Right lobe of liver (tissue), 6 donors: Measurements from ENCODE around the gene CIDEA. TPM values are rescaled to one million over a fixed set of nuclear protein-coding genes. Genes with fewer than 3 reads are reported as not detected.

Source experiments
- ATAC-seq, 4 donors: fragments of 200-7000 bp; cut with Tn5 transposase; one replicate each; pipeline ENCODE4 v1.9.1; 2020; ENCODE audit warnings: mild to moderate bottlenecking in 4 of 4, moderate library complexity in 4 of 4
- DNase-seq, 3 donors: peaks; one replicate each; pipeline ENCODE4 v3.0.0-alpha.2; 2020
- H3K27ac ChIP-seq, 3 donors: fragments of 200-600 bp; one replicate each; pipeline ENCODE4 v1.8.0; 2022
- H3K27me3 ChIP-seq, 2 donors: fragments of 200-600 bp; one replicate each; pipeline ENCODE4 v1.8.0; 2022
- H3K36me3 ChIP-seq, 4 donors: fragments of 200-600 bp; sonication (generic) in 1 of 4; one replicate each; pipeline versions ENCODE4 v1.5.1 to v1.8.0; 2017 to 2022; ENCODE audit warnings: control low read depth in 1 of 4
- H3K4me1 ChIP-seq, 4 donors: fragments of 200-600 bp; sonication (generic) in 1 of 4; one replicate each; pipeline versions ENCODE4 v1.5.1 to v1.8.0; 2017 to 2022; ENCODE audit warnings: control low read depth in 1 of 4
- H3K4me3 ChIP-seq, 3 donors: fragments of 200-600 bp; one replicate each; pipeline ENCODE4 v1.8.0; 2022
- H3K9me3 ChIP-seq, 4 donors: fragments of 200-600 bp; sonication (generic) in 1 of 4; one replicate each; pipeline versions ENCODE4 v1.5.1 to v1.8.0; 2017 to 2022; ENCODE audit warnings: control low read depth in 1 of 4
- CTCF ChIP-seq, 4 donors: fragments of 200-600 bp in 3 of 4; fragments of 450-650 bp in 1 of 4; IDR thresholded peaks; one replicate each; pipeline versions ENCODE4 v1.5.1 to v1.8.0; 2016 to 2022; ENCODE audit warnings: antibody characterized with exemption in 4 of 4, mild to moderate bottlenecking in 2 of 4
- POLR2A ChIP-seq: fragments of 450-650 bp; IDR thresholded peaks from one replicate; pipeline ENCODE4 v1.6.1; 2017; ENCODE audit warnings: antibody characterized with exemption, mild to moderate bottlenecking
- WGBS: methylation state at CpG from one replicate; pipeline ENCODE4 v1.1.6; 2018; ENCODE audit warnings: low coverage, low lambda C conversion rate; ENCODE audit not compliant: insufficient coverage; ENCODE audit errors: missing lambda C conversion rate; 5-methylcytosine and 5-hydroxymethylcytosine counted together
- intact Hi-C, 2 donors: fragments of 100-400 bp; cut with DNase I; formaldehyde crosslinking; loops; one replicate each; pipeline versions ENCODE4 v1.11.2 to v1.14.1; 2022
- total RNA-seq, 6 experiments: library from RNA; depleted of rRNA in 2 of 6; stranded (reverse); fragments of >200 nt in 2 of 6; fragmentation: NEBNext Ultra II Directional in 3 of 6; extraction: Animal tissue kit (Norgen Biotek cat#: 25700) in 3 of 6; gene quantifications; one replicate each; pipeline versions ENCODE4 v1.1.0 to v1.2.4, GENCODE V29; 2016 to 2023
- donor health status: DM: no; HTN: yes; CAD: no.
- donor health status: DM: no; HTN: no; CAD: no.
- donor health status: DM: no; HTN: no; CAD: no.
- donor health status: DM: no; HTN: yes; CAD: no.
- donor health status: DM: no; HTN: yes; CAD: no.

The CIDEA gene
- total RNA-seq, 6 experiments from 2014 or later = not detected

- intact Hi-C loops = no loop called here
- no peaks in the 10 kb centered on the region for H3K36me3 ChIP-seq
- TF ChIP-seq CTCF (IDR thresholded peaks at IDR 0.05) (no peak), POLR2A (no peak)
- H3K9me3 ChIP-seq = no peaks in the 10 kb centered on the region
- 63% methylated on average over 2 of the region's 2 CpGs for whole genome bisulfite sequencing
- no peak overlapping the region for H3K4me3 ChIP-seq
- no peak overlapping the region for H3K27ac ChIP-seq
- H3K4me1 ChIP-seq = no peaks in the 10 kb centered on the region
- no peaks in the 10 kb centered on the region for H3K27me3 ChIP-seq
- DNase-seq (no peak), ATAC-seq (no peak)
Observed at GRCh38 chr18:12299862-12300261, 45.7 kb downstream of the CIDEA start.

- intact Hi-C loops = no loop called here
- no peak overlapping the region for H3K4me3 ChIP-seq
- 75% methylated on average over 7 of the region's 13 CpGs for WGBS
Observed at GRCh38 chr18:12301263-12302005, 47.3 kb downstream of the CIDEA start.

GRCh38 chr18:12302391-12303147, 48.4 kb downstream of the CIDEA start:
- H3K27ac ChIP-seq = no peak overlapping the region
- no peaks in the 10 kb centered on the region for H3K27me3 ChIP-seq
- intact Hi-C loops = no loop called here

More at GRCh38 chr18:12301263-12302005, 47.3 kb downstream of the CIDEA start:
- Histone ChIP-seq H3K9me3 (no peaks in the 10 kb centered on the region), H3K27ac (no peak overlapping the region), H3K36me3 (no peaks in the 10 kb centered on the region), H3K4me1 (no peaks in the 10 kb centered on the region), H3K27me3 (no peaks in the 10 kb centered on the region)
- DNase-seq (no peak), ATAC-seq (no peak)
- no peak for TF ChIP-seq CTCF (IDR thresholded peaks at IDR 0.05)
- no peak for TF ChIP-seq POLR2A

More at GRCh38 chr18:12302391-12303147, 48.4 kb downstream of the CIDEA start:
- no peak for ATAC-seq
- no peaks in the 10 kb centered on the region for H3K9me3 ChIP-seq
- no peak for TF ChIP-seq CTCF (IDR thresholded peaks at IDR 0.05)
- no peak for TF ChIP-seq POLR2A
- no peaks in the 10 kb centered on the region for H3K4me1 ChIP-seq
- no peak overlapping the region for H3K4me3 ChIP-seq
- 59% methylated on average over 3 of the region's 14 CpGs for WGBS
- H3K36me3 ChIP-seq = no peaks in the 10 kb centered on the region
- no peak for DNase-seq
